Stomach smooth muscle (tissue), 2 donors: ENCODE measurements around the gene ADAMTS20.
"Not testable (repeated sequence)": the region's sequence is repeated elsewhere in the genome, so short reads cannot be mapped to it uniquely, and the experiment has no call there.

Experiments used
- H3K27ac ChIP-seq: one replicate; pipeline ENCODE4 v1.7.0; 2013; ENCODE audit warnings: mild to moderate bottlenecking, low read length, inconsistent platforms
- H3K27me3 ChIP-seq, 2 donors: one replicate each; pipeline ENCODE4 v1.7.0; 2013; ENCODE audit warnings: low read length in 2 of 2; ENCODE audit not compliant: insufficient read depth in 2 of 2, control insufficient read depth in 1 of 2
- H3K36me3 ChIP-seq, 2 donors: one replicate each; pipeline ENCODE4 v1.7.0; 2013; ENCODE audit warnings: low read length in 2 of 2; ENCODE audit not compliant: control insufficient read depth in 2 of 2, insufficient read depth in 2 of 2
- H3K4me1 ChIP-seq: one replicate; pipeline ENCODE4 v1.7.0; 2013; ENCODE audit warnings: low read length; ENCODE audit not compliant: control insufficient read depth, insufficient read depth
- H3K4me3 ChIP-seq, 2 donors: one replicate each; pipeline ENCODE4 v1.7.0; 2013; ENCODE audit warnings: low read length in 2 of 2
- H3K9ac ChIP-seq, 2 donors: one replicate each; pipeline ENCODE4 v1.7.0; 2013; ENCODE audit warnings: low read length in 2 of 2, mild to moderate bottlenecking in 1 of 2
- H3K9me3 ChIP-seq, 2 donors: one replicate each; pipeline ENCODE4 v1.7.0; 2013; ENCODE audit warnings: low read length in 2 of 2; ENCODE audit not compliant: control insufficient read depth in 2 of 2
- donor health status: healthy.
- donor health status: Pancreatic carcinoma.

ADAMTS20 gene

GRCh38 chr12:43361031-43361710 lies 190.8 kb downstream of the ADAMTS20 start:
- H3K27ac ChIP-seq, result no peak overlapping the region
- no peaks in the 10 kb centered on the region for H3K9me3 ChIP-seq
- no peaks in the 10 kb centered on the region for H3K36me3 ChIP-seq
- no peak overlapping the region for H3K9ac ChIP-seq
- H3K27me3 ChIP-seq, result no peaks in the 10 kb centered on the region
- no peak overlapping the region for H3K4me3 ChIP-seq
- H3K4me1 ChIP-seq, result no peaks in the 10 kb centered on the region

- H3K4me3 ChIP-seq, H3K36me3 ChIP-seq, H3K4me1 ChIP-seq, H3K9me3 ChIP-seq, H3K27me3 ChIP-seq, H3K9ac ChIP-seq, H3K27ac ChIP-seq: not testable (repeated sequence)
Measured at GRCh38 chr12:43360001-43360400, 192.0 kb downstream of the ADAMTS20 start.

- Histone ChIP-seq H3K9me3 (no peaks in the 10 kb centered on the region), H3K27me3 (no peaks in the 10 kb centered on the region), H3K4me1 (no peaks in the 10 kb centered on the region), H3K27ac (no peak overlapping the region), H3K4me3 (no peak overlapping the region), H3K36me3 (no peaks in the 10 kb centered on the region), H3K9ac (no peak overlapping the region)
Measured at GRCh38 chr12:43357141-43357540, 194.9 kb downstream of the ADAMTS20 start.

GRCh38 chr12:43352001-43352400 lies 200.0 kb downstream of the ADAMTS20 start:
- H3K36me3 ChIP-seq, result no peaks in the 10 kb centered on the region
- H3K27ac ChIP-seq, result no peak overlapping the region
- H3K27me3 ChIP-seq, result no peaks in the 10 kb centered on the region
- H3K4me3 ChIP-seq, result no peak overlapping the region
- no peaks in the 10 kb centered on the region for H3K9me3 ChIP-seq
- no peaks in the 10 kb centered on the region for H3K4me1 ChIP-seq
- H3K9ac ChIP-seq, result no peak overlapping the region

GRCh38 chr12:43349863-43350262 lies 202.1 kb downstream of the ADAMTS20 start:
- Histone ChIP-seq H3K27ac (no peak overlapping the region), H3K9me3 (no peaks in the 10 kb centered on the region), H3K9ac (no peak overlapping the region), H3K4me1 (no peaks in the 10 kb centered on the region), H3K27me3 (no peaks in the 10 kb centered on the region), H3K36me3 (no peaks in the 10 kb centered on the region), H3K4me3 (no peak overlapping the region)

GRCh38 chr12:43348221-43348620 lies 203.8 kb downstream of the ADAMTS20 start:
- H3K4me3 ChIP-seq, result no peak overlapping the region
- no peaks in the 10 kb centered on the region for H3K36me3 ChIP-seq
- H3K9me3 ChIP-seq, result no peaks in the 10 kb centered on the region
- no peaks in the 10 kb centered on the region for H3K27me3 ChIP-seq
- no peaks in the 10 kb centered on the region for H3K4me1 ChIP-seq
- no peak overlapping the region for H3K9ac ChIP-seq
- H3K27ac ChIP-seq, result no peak overlapping the region

GRCh38 chr12:43347026-43347425 lies 205.0 kb downstream of the ADAMTS20 start:
- Histone ChIP-seq H3K9ac (no peak overlapping the region), H3K9me3 (no peaks in the 10 kb centered on the region), H3K36me3 (no peaks in the 10 kb centered on the region), H3K27ac (no peak overlapping the region), H3K4me1 (no peaks in the 10 kb centered on the region), H3K4me3 (no peak overlapping the region), H3K27me3 (no peaks in the 10 kb centered on the region)

- no peak overlapping the region for H3K4me3 ChIP-seq
- H3K27me3 ChIP-seq, result no peaks in the 10 kb centered on the region
- H3K9ac ChIP-seq, result no peak overlapping the region
- no peaks in the 10 kb centered on the region for H3K4me1 ChIP-seq
- H3K9me3 ChIP-seq, result no peaks in the 10 kb centered on the region
- H3K36me3 ChIP-seq, result no peaks in the 10 kb centered on the region
- no peak overlapping the region for H3K27ac ChIP-seq
Measured at GRCh38 chr12:43345023-43345422, 207.0 kb downstream of the ADAMTS20 start.

- not testable (repeated sequence) for H3K4me1 ChIP-seq, H3K27ac ChIP-seq, H3K27me3 ChIP-seq, H3K36me3 ChIP-seq, H3K9me3 ChIP-seq, H3K4me3 ChIP-seq, H3K9ac ChIP-seq
Measured at GRCh38 chr12:43341785-43342313, 210.2 kb downstream of the ADAMTS20 start.

- Histone ChIP-seq H3K27ac (no peak overlapping the region), H3K27me3 (no peaks in the 10 kb centered on the region), H3K4me3 (no peak overlapping the region), H3K9ac (no peak overlapping the region), H3K4me1 (peaks cover 3% of the 10 kb centered on the region), H3K9me3 (no peaks in the 10 kb centered on the region), H3K36me3 (no peaks in the 10 kb centered on the region)
Measured at GRCh38 chr12:43338848-43339526, 213.0 kb downstream of the ADAMTS20 start.
